ENCODE measurements around the gene COL5A1.

The COL5A1 gene

DNA sequence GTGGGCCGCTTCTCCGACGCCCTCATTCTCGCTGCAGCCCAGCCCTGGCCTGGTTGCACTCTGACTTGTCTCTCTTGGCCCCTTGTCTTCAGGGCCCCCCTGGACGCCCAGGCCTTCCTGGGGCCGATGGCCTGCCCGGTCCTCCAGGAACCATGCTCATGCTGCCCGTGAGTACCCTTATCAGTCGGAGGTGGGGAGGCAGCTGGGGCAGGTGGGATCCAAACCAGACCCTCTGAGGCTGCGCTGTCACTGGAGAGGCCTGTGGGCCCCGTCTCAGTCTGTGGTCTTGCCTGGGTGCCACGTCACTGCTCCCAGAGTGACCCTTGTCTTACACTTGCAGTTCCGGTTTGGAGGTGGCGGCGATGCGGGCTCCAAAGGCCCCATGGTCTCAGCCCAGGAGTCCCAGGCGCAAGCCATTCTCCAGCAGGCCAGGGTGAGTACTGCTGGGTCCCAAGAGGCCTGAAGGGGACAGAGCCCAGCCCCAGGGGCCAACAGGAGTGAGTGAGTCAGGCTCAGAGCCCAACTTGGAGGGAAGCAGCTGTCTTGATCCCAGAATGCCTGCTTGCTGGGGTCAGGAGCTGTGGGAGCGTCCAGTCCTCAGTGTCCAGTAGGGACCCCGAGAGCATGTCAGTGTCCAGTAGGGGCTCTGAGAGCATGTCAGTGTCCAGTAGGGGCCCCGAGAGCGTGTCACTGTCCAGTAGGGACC is 109.0 kb downstream of the COL5A1 start:
- DNase-seq: no peak

DNA sequence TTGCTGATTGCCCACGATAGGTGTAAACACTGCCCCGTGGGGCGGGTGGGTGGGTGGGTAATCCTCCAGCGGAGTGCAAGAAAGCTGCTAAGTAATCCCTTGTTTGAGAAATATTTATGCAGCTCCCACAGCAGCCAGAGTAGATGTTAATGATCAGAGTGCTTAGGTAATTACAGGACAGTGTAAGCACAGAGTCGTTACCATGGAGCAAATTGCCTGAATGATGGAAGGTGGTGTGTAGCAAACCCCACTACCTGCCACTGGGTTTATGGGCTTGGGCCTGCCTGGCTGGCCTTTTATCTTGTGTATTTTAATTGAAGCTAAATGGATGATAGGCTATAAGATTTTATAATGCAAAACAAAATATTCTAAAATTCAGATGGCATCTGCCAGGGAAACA is 110.0 kb downstream of the COL5A1 start:
- DNase-seq: no peak

DNA sequence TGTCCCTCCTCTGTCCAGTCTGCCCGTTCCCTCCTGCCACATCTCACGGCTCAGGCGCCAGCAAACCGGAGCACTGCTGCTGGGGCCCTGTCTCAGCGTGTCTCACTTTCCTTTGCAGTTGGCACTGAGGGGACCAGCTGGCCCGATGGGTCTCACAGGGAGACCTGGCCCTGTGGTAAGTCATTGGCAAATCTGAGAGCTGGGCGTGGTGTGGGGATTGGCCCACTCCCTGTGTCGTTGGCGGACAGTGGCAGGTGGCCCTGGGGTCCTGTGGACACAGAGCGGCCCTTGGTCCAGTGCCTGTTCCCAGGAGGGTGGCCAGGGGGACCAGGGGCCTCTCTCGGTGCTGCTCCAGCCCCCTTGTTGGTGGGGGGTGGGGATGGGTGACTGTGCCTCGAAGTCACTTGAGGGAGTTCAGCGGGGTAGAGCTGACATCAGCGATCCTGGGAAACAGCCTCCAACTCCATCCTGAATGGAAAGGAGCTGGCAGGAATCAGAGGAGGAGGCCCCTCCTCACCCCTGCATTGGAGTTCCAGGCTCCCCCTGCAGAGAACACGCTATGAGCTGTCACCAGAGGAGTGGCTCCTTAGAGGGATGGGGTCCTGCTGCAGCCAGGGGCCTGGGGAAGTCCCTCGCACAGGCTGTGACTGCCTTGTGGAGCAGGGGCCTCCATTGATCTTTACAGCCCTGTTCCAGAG is 111.0 kb downstream of the COL5A1 start:
- DNase-seq: no peak

DNA sequence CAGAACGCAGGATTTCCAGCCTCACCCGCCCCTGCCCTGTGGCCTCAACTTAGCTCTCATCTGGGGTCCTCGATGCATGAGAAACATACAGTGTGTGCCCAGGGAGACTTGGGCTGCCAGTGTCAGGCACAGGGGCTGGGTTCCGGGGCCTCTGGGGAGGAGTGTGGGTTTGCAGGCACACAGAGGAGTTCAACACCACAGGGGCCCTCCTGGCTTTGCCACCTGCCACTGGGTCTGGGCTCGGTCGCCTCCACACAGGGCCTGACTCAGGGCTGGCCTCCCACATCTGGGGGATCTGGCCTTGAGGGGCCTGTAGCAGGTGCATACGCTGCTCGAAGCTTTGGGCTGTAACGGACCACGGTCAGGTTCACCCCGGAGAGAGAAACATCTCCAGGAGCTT is 111.6 kb downstream of the COL5A1 start:
- DNase-seq: no peak

DNA sequence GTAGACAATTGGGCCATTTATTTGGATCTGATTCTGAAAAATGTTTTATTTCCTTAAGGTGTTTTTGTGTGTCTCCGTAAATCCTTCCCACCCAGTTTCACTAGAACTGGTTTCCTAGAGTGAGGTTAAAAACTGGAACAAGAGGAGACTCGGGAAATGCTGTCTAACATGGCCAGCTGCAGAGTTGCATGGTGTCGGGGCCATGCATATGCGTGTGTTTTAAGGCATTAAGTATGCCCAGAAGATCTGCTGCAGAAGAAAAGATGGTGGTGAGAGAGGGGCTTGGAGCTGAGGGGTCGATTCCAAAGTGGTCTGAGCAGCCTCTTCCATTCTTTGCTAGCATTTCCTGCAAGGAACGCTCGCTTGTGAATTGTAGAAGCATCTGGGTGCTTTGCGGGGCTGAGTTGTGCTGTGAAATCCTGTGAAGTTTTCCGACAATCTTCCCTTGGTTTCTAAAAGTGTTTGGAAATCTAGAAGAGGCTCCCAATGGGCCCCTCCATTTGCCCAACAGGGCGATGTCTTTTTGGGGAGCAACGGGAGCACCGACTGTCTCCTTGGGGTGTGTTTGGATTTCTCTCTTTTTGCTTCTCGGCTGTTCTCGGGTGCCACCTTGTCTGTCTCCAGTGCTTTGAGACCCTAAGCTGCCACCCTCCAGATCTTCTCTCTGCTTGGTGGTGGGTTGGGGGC is 113.8 kb downstream of the COL5A1 start:
- no peak for DNase-seq

DNA sequence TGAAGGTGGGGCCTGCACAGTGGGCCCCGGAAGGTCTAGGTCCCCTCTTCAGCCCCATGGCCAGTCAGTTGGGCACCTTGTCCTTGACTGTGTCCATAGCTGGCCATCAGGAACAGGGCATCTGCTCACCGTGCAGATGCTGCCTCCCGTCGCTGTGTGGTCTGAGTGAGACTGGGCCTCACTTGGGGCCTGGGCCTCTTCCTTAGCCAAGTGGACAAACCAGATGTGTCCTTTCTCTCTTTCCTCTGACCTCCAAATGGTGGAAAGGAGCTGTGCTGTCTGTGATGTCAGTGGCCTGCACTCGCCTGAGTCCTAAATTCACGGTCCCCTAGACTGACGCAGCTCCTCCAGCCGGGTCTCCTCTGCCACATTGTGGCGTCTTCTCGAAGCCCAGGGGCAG is 114.5 kb downstream of the COL5A1 start:
- no peak for DNase-seq

DNA sequence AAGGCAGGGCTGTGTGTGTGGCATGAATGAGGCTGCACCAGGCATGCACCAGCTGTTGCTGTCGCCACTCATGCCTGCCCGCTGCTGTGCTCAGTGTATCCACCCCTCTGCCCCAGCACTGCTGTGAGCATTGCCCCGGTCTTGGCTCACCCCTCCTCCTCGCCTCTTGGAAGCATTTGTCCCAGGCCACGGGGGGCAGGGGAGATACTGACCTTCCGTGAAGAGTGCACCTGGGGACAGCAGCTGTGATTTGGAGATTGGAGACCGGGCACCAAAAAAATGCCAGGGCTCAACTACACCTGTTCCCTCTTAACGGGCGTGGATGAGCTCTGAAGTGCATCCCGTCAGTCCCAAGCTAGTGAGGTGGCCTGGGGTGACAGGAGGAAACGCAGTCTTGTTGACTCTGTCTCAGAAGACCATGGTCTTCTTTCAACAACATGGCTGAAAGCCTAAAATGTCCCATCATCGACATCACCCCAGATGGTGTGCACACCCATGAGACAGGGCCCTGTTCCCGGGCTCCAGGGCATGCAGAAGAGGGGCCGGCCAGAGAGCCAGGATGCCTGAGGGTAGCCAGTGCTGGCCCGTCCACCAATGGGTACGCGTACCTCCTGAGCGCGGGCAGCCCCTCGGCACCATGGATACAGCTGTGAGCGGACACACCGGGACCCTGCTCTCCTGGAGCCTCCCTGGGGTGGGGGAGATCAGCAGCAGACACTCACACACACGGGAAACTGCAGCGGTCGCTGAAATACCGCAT is 115.8 kb downstream of the COL5A1 start:
- no peak for DNase-seq

DNA sequence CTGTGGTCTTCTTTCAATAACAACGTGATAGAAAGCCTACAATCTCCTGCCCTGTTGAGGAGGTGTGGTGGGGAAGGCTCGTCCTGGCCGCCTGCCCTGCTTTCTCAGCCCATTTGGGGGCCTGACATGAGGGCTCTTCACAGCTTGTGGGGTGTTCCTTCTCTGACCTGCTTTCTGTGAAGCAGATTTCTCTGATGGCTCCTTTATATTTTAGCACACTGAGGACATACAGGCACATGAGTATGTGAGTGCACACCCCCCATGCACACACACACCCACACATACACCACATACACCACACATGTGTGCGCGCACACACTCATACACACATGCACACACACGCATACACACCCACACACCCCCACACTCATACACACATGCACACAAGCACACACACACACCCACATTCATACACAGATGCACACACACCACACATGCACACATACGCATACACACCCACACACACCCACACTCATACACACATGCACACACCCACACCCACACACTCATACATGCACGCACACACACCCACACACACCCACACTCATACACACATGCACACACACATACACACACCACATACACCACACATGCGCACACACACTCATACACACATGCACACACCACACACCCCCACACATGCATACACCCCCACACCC is 117.5 kb downstream of the COL5A1 start:
- DNase-seq: no peak

DNA sequence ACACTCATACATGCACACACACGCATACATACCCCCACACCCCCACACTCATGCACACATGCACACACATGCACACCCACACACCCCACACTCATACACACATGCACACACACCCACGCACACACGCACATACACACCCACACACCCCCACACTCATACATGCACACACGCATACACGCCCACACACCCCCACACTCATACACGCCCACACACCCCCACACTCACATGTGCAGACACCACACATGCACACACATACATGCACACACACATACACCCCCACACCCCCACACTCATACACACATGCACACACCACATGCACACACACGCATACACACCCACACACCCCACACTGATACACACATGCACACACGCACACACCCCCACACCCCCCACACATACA is 118.3 kb downstream of the COL5A1 start:
- DNase-seq: no peak

DNA sequence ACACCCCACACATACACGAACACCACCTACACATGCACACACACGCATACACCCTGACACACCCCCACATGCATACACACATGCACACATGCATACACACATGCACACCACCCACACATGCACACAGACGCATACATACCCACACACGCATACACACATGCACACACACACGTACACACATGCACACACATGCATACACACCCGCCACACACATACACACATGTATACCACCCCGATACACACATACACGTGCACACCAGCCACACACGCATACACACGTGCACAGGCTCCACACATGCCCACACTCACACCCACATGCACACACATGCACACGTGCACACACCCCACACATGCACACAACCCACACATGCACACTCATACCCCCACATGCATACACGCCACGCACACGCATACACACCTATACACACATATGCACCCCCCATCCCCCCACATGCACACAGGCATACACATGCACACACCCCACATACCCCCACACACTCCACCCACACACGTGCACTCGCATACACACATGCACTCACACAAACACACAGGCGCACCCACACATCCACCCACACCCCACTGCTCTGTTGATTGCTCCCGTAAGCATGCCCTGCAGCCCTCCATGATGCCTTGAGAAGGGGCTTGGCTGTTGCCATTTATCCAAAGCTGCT is 119.3 kb downstream of the COL5A1 start:
- DNase-seq: no peak

DNA sequence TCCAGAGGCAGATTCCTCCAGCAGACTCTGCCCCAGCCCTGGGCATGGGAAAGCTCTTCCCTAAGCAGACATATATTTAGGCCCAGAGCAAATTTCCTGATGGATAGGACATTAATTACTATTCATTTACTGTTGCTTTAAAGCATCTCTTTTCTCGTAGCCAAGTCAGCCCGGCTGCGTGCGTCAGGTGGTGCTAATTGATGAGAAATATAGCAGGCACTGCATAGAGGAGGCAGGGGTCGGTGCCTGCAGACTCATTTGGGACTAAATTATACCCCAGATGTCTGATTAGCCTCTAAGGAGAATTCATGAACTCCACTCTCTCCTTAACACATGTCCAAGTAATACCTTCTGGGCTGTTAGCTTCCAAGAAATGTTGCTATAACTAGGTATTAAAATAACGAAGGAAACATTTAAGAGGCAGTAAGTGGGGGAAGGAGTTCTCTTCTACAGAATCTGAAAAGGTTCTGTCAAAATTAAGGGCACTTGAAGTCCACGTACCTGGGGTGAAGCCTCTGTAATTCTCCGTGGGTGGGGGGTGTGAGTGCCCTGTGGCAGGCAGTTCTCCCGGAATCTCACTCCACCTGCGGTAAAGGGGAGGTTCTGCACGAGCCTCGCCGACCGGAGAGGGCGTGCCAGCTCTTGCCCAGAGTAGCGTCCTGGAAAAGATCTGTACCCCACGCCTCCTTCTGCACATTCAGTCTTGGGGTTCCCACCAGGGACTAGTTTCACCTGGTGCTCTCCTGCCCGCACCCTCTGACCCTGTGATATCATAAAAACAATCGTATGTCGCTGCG is 123.1 kb downstream of the COL5A1 start:
- no peak for DNase-seq

DNA sequence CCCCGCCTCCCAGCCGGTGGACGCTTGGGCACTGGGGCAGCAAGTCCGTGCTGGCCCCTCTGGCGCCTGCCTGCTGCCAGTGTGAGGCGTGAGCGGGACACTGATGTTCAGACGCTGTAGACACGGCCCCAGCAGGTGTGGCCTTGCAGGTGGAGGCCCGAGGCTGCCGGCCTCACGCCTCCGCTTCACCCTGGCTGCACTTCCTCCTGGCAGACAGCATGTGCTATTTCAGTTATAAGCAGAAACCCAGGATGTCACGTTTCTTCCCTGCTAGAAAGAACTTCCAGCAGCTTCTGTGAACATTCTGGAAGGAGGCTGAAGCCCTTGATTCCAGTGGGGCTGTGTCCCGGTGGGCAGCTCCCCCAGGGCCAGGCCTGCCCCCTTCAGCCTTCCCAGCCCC is 124.2 kb downstream of the COL5A1 start:
- no peak for DNase-seq

DNA sequence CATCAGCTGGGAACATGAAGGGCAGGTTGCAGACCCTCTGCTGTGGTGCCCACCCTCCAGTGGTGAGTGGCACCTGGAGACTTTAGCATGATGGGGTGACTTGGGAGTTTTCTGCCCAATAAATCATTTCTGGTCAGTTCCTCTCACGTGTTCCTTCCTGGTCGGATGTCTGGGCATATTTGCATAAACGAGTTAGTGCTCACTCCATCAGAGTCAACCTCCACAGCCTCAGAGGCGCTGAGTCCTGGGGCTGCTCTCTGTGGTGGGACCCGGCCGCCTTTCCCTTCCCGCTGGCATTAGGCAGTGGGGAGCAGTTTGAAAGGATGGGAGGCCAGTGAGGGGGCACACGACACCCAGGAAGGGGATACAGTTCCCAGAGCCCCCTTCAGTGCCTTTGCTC is 125.0 kb downstream of the COL5A1 start:
- DNase-seq: no peak

DNA sequence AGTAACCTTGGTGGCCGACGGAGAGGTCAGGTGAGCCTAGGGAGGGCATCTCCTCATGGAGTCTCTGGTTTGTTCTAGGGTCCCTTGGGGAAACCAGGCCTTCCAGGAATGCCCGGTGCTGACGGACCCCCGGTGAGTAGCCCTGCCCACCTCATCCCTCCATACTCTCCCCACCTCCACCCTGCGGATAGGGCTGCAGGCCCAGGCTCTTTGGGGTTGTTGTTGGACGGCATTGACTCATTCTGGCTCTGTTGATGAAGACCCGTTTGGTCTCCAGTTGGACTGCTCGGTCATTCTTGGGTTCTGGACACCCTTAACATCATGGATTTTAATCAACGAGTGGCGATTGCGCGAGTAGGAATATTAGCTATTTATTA is 126.7 kb downstream of the COL5A1 start:
- DNase-seq: no peak

DNA sequence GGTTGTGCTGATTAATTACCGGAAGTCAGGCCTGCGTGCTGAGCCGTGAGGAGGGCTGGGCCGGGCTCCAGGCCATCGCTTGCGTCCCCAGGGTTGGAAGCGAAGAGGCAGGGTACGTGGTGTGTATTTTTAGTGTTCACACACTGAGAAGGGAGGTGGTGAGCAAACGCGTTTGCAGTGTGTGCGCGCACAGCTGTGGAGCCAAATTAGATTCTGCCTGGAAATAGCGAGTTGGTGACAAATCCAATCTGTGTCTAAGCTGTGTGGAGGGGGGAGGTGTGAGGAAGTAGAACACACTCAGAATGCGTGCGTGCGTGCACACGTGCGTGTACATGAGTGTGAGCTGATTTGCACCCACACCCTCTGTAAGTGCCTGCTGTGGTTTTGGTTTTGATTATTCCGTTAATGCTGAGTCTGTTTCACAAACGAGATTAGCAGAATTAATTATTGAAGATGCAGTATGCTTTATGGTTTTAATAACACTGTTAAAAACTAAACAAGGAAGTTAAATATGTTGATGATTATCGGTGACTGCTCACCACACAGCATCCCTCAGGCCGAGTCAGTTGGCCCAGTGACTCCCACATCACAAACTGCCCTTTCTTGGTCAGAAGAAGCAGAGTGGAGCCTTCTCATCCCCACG is 127.2 kb downstream of the COL5A1 start:
- no peak for DNase-seq

DNA sequence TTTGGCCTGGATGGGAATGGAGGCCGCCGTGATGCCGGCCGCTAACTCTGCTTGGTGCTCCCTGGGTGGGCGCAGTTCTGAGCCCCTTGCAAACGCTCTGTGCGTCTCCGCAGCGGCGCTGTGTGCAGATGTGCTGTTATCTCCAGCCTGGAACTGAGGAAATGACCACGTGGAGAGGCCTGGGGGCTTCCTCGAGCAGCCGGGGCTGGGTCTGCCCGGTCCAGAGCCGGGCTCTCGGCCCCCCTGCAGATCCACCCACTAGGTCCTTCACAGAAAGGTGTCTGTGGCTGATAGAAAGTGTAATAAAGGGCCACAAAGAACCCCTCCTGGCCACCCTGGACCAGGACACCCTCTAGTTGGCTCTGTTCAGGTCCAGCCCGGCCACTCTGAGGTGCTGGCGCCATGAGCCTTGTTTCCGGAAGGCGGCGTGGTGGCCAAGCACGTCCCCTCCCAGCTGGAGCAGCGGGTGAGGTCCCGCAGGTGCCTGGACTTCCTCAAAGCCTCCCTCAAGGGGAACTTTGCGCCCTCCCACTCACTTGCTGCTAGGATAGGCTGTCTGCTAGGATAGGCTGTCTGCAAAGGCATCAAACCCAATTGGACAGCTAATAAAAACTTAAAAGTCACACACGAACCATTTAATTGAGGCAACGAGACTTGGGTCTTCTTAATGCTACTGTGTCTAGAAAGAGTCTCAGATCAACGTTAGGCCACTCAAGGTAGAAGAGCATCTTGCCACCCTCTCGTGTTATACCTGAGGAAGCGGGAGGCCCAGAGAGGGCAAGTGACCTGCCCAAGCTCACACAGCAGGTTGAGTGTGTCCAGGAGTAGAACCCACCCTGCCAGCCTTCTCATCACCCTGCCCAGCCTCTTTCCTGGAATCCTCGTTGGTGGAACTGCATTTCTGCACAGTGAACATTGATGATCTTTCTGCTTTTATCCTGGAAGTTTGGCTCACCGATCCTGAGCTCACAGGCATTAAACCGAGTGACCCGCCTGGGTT is 129.7 kb downstream of the COL5A1 start:
- no peak for DNase-seq

DNA sequence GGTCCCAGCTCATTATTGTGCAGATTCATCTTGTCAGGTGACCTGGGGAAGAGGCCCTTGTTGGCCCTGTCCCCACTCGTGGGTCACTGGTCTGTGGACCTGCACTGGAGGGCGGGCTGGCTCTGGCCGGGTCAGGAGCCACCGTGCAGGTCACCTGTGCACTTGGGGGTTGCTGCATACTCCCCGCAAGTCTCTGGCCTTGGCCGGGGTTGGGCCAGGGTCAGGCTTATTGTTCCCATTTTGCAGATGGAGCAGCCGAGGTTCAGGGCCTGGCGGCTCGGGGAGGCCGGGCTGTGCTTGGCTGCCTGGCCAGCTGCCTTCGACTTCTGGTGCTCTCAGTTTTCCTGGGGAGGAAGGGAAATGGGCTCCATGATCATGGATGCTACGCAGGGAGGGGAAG is 130.7 kb downstream of the COL5A1 start:
- DNase-seq: no peak

DNA sequence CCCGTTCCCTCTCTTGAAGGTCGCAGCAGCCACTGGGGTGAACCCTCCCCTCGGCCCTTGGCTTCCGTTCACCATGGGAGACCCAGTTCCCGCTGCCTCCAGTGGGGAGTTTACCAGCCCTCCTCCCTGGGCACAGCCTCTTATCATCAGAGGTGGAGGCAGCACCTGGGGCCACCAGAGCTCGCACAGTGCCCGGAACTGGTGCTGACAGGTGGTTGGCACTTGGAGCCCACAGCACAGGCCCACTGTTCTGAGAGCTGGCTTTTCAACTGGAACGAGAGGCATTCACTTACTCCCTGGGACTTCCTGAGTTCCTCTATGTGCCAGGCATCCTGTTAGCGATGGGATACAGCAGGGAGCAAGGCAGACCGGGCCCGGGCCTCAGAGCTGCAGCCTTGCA is 132.2 kb downstream of the COL5A1 start:
- DNase-seq: no peak

DNA sequence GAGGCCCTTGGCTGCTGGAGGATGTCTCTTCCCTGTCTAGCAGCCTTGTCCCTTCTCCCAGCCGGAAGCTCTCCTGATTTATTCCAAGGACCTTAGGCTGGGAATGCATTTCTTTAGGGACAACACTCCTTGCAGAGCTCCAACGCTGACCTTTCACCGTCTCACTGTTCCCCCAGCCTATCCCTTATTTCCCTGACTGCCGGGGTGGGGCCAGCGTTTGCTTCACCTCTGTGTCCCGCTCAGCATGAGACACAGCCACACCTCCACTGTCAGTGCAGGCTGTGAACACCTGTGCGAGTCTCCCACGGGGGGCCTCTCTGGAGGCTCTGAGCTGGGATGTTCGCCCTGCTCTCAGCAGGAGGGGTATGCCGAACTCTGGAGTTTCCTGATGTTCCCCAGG is 132.8 kb downstream of the COL5A1 start:
- DNase-seq: no peak
